ENCODE data around the gene MOCS1.
A peak's percentile ranks its signal among the peaks of the same experiment; 100 is the strongest.

Gene MOCS1

DNA sequence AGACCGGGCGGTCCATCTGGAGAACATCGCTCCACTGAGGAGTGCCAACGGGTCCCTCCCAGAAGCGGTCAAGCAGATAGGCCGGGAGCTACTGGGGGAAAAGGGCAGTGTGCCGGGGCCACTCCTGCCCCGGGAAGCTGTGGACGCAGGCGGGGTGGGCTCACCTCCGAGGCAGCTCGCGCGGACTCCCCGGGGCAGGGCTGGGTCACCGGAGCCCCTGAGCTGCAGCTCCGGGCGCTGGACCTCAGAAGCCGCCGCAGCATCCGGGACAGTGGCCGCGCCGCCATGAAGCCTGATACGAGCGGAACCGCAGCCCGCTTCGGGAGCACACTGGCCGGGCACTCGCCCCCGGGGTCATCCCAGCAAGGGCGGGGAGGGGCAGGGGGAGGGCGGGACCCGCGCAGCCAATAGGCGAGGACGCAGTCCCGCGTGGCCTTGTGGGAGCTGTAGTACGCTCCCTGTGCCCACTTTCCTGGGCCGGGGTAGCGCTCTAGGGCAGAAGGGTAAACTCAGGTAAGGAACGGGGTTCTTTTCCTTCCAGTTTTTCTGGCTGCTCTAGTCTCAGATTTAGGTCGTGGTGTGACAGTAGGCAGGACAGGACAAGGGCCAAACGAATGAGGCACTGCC, at the start of gene MOCS1:
Gene MOCS1 (minus strand): TSS at position 332 of the 627 bp plus-strand sequence. CDS start 45 bp downstream, at position 287.
- no peak for TF ChIP-seq CTCF (IDR thresholded peaks at IDR 0.05; ENCODE audit: extremely low read depth, insufficient read depth, missing control alignments)
- no peak for DNase-seq (ENCODE audit: low spot score)
- in situ Hi-C loops (cut with MboI; ENCODE audit: low pct_unique_long_range_greater_than_20kb, low sequenced_read_pairs, unreplicated experiment) = no loop called here

DNA sequence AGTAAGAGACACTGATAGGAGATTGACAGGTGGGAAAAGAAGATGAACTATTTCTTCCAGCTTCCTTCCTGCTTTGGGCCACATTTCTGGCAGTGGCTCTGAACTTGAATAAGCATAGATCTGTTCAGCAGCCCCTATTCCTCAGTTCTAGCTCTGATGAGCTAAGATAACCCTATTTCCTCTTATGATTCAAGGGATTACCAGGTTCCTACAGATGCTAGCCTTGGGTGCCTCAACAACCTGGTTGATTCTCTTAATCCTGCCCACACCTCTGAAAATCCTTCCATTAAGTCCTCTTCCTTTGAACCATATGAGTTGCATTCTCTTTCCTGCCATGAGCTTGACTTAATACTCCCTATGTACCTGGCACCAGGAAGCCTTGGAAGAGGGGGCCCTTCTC, 49.8 kb upstream of the MOCS1 start:
- no peak for TF ChIP-seq CTCF (IDR thresholded peaks at IDR 0.05; ENCODE audit: extremely low read depth, insufficient read depth, missing control alignments)
- in situ Hi-C loops (cut with MboI; ENCODE audit: low pct_unique_long_range_greater_than_20kb, low sequenced_read_pairs, unreplicated experiment) = no loop called here
- DNase-seq (ENCODE audit: low spot score) = no peak

- no peak for TF ChIP-seq CTCF (IDR thresholded peaks at IDR 0.05; ENCODE audit: extremely low read depth, insufficient read depth, missing control alignments)
- DNase-seq (ENCODE audit: low spot score) = no peak
- in situ Hi-C loops (cut with MboI; ENCODE audit: low pct_unique_long_range_greater_than_20kb, low sequenced_read_pairs, unreplicated experiment) = no loop called here
Measured at GRCh38 chr6:39983193-39983592, 48.9 kb upstream of the MOCS1 start.

DNA sequence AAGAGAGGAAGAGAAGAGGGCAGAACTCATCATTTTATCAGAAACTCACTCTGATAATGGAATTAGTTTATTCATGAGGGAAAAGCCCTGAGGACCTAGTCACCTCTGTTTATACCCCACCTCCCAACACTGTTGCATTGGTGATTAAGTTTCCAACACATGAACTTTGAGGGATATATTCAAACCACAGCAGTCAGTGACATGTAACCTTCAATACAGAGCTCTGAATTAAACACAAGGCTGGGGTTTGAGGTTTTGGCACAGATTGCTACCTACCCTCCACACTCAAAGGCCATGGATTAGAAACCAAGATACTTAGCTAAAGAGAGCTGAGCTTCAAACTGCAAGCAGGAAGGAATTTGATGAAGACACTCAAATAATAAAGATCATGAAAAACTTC, 48.5 kb upstream of the MOCS1 start:
- in situ Hi-C loops (cut with MboI; ENCODE audit: low pct_unique_long_range_greater_than_20kb, low sequenced_read_pairs, unreplicated experiment) = no loop called here
- no peak for TF ChIP-seq CTCF (IDR thresholded peaks at IDR 0.05; ENCODE audit: extremely low read depth, insufficient read depth, missing control alignments)
- no peak for DNase-seq (ENCODE audit: low spot score)

- peak; percentile 16 for DNase-seq (ENCODE audit: low spot score)
- in situ Hi-C loops (cut with MboI; ENCODE audit: low pct_unique_long_range_greater_than_20kb, low sequenced_read_pairs, unreplicated experiment) = no loop called here
- TF ChIP-seq CTCF (IDR thresholded peaks at IDR 0.05; ENCODE audit: extremely low read depth, insufficient read depth, missing control alignments) = peak; percentile 45
Measured at GRCh38 chr6:39980839-39981580, 46.7 kb upstream of the MOCS1 start.

DNA sequence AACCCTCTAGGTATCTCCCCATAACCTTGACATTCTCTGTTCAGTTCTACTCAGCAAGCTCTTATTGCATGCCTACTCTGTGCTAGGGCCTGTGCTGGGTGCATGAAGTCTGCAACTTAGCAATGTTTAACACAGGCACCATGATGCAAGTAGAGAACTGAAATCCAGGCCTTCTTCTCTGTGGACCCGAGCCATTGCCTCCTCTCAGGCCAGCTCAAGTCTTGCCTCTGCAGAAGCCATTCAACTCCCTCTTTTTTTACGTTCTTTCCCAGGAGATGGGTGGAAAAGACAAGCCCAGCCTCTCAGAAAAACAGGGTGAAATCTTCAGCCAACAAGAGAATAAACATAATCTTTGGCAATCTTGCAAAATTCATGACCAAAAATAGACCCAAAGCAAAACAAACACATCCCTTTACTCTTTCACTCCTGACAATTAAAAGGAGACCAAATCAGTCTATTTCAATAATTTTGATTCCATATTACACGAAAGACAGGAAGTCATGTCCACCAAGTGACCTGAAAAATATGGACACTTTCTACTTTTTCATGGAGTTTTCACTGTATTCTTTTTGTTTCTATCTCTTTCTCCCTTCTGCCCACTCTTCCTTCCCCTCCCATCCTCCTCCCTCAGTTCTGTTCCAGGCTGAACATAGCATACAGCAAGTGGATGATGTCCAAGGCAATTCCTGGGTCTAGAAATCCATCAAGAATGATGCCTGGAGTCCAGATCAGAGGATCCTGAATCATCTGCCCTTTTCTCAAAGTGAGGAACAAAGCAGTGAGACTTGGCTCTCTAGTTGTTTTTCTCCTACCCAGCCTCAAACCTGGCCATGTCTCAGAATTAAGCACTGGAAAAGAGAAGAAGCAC, 45.4 kb upstream of the MOCS1 start:
- no peak for DNase-seq (ENCODE audit: low spot score)
- TF ChIP-seq CTCF (IDR thresholded peaks at IDR 0.05; ENCODE audit: extremely low read depth, insufficient read depth, missing control alignments) = no peak
- in situ Hi-C loops (cut with MboI; ENCODE audit: low pct_unique_long_range_greater_than_20kb, low sequenced_read_pairs, unreplicated experiment) = no loop called here

Data from GM13977 (cell line).